ENCODE data around the gene CASD1.

DNA sequence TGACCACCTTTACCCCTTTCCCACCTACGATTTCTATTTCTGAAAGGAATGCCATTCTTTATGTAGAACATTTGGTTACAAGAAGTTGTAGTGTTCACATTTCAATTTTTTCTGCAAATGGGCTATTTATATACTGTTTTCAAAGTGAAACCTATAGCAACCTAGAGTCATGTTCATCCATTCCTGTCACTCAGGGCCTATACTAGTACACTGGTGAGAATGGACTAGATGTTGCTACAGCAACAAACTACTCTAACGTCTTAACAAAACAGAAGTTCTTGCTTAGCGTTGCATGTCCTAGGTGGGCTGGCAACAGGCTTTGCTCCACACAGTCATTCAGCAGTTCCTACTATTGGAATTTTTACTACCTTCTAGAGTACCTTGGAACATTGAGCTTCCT, 16.3 kb downstream of the CASD1 start:
- TF ChIP-seq, protein P1, sequence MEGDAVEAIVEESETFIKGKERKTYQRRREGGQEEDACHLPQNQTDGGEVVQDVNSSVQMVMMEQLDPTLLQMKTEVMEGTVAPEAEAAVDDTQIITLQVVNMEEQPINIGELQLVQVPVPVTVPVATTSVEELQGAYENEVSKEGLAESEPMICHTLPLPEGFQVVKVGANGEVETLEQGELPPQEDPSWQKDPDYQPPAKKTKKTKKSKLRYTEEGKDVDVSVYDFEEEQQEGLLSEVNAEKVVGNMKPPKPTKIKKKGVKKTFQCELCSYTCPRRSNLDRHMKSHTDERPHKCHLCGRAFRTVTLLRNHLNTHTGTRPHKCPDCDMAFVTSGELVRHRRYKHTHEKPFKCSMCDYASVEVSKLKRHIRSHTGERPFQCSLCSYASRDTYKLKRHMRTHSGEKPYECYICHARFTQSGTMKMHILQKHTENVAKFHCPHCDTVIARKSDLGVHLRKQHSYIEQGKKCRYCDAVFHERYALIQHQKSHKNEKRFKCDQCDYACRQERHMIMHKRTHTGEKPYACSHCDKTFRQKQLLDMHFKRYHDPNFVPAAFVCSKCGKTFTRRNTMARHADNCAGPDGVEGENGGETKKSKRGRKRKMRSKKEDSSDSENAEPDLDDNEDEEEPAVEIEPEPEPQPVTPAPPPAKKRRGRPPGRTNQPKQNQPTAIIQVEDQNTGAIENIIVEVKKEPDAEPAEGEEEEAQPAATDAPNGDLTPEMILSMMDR (IDR thresholded peaks at IDR 0.05 in 8 of 11, conservative IDR thresholded peaks at IDR 0.05 in 3 of 11) = no peak
- no peak for TF ChIP-seq POLR2A (IDR thresholded peaks at IDR 0.05)
